ENCODE results near the gene FGGY. TPM values are rescaled to one million over a fixed set of nuclear protein-coding genes. Genes with fewer than 3 reads are reported as not detected.

FGGY gene
- total RNA-seq, 1 donor from 2014 or later = 20.5 TPM

GRCh38 chr1:59397139-59397858 is 100.4 kb downstream of the FGGY start:
- intact Hi-C loops (cut with DNase I) = loop anchor here (10.0 kb wide), 1 partner anchor 168 kb away; no protein-coding TSS in a partner anchor
- no peak for DNase-seq (ENCODE audit: low spot score)

- DNase-seq (ENCODE audit: low spot score) = no peak
- intact Hi-C loops (cut with DNase I) = loop anchor here (10.0 kb wide), 1 partner anchor 165 kb away; no protein-coding TSS in a partner anchor
Observed at GRCh38 chr1:59399642-59400041, 102.7 kb downstream of the FGGY start.

DNA sequence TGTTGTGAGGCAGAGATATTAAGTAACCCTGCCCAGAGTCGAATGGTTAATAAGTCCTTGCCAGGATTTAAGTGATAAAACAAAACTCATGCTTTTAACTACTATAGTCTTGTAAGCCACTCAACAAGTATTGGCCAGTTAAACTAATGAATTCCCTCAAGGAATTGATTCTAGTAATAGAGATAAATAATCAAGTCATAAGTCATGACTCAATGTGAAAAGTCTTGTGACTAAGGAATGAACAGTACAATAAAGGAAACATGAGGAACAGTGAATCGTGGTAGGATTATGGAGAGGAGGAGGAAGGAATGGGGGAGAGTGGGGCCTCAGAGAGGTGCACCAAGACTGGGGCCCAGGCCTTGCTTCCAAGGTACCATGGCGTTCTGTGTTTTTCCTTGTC is 104.7 kb downstream of the FGGY start:
- DNase-seq (ENCODE audit: low spot score) = no peak
- intact Hi-C loops (cut with DNase I) = no loop called here

- DNase-seq (ENCODE audit: low spot score) = no peak
- intact Hi-C loops (cut with DNase I) = no loop called here
Observed at GRCh38 chr1:59404796-59405195, 107.9 kb downstream of the FGGY start.

GRCh38 chr1:59406437-59407164 is 109.7 kb downstream of the FGGY start:
- intact Hi-C loops (cut with DNase I) = no loop called here
- no peak for DNase-seq (ENCODE audit: low spot score)

DNA sequence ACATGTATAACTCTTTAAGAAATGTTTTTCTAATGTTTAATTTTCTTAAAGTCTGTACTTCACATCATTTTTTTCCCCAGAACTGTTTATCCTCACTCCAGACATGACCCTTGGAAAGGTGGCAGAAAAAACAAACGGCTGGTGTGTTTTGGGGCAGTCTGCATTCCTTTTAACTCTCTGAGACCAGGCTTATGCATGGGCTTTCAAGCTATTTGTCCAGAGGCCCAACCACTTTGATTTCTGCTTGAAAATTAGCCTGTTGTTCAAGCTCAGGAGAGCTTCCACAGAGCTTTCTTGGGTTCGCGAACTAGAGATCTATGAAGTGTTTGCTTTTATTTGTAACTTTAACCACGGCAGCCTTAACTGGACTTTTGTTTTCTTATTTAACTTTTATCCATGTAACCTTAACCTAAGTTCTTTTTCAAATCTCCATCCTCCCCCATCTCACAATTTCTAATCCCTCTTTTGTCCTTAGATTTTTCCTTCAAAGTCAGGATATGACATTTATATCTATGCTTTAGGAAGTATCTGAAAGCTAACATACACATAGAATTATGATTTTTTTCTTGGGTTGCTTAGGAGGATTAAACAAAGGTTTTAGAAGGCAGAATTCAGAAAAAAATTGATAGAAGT is 111.8 kb downstream of the FGGY start:
- intact Hi-C loops (cut with DNase I) = no loop called here

GRCh38 chr1:59409549-59409948 is 112.7 kb downstream of the FGGY start:
- DNase-seq (ENCODE audit: low spot score) = no peak
- intact Hi-C loops (cut with DNase I) = no loop called here

More for the DNA sequence above, 111.8 kb downstream of the FGGY start:
- no peak for DNase-seq (ENCODE audit: low spot score)

- DNase-seq (ENCODE audit: low spot score) = no peak
- intact Hi-C loops (cut with DNase I) = no loop called here
Observed at GRCh38 chr1:59409986-59410385, 113.1 kb downstream of the FGGY start.

GRCh38 chr1:59410457-59410856 is 113.6 kb downstream of the FGGY start:
- no peak for DNase-seq (ENCODE audit: low spot score)
- intact Hi-C loops (cut with DNase I) = no loop called here

DNA sequence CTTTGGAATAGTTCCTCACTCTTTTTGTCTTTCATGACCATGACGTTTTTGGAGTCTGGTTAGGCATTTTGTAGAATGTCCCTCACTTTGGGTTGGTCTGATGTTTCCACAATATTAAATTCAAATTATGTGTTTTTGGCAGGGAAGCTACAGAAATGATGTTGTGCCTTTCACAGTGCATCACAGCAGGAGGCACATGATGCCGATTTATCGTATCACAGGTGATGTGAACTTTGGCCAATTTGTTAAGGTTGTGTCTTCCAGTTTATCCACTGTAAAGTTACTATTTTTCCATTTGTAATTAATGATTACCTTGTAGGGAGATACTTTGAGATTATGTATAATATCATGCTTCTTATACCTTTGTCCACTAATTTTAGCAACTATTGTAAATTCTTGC is 114.3 kb downstream of the FGGY start:
- intact Hi-C loops (cut with DNase I) = no loop called here
- no peak for DNase-seq (ENCODE audit: low spot score)

DNA sequence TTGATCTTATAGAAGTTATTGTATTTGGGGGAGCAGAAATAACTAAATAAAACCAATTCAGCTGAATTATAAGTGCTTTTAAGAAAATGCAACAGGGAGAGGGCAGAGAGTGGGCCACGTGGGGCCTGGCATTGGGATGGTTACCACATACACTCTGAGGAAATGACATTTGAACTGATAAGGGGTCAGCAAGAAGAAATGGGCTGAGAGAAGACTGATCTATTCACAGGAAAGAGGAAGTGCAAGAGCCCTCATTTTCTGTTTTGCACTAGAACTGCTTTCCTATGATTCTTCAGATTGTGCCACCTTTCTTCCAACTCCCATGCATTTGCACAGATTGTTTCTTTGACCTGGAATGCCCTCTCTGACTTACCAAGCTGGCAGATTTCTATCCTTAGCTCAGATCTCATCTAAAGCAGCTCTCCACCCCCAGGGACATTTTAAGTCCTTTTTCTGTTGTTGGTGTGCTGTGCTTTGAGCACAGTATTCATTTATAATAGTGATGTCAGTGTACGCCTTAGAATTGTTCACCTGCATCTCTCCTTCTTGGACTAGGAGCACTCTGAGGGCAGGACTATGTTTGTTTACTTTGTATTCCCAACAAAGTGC is 115.9 kb downstream of the FGGY start:
- intact Hi-C loops (cut with DNase I) = no loop called here
- no peak for DNase-seq (ENCODE audit: low spot score)

DNA sequence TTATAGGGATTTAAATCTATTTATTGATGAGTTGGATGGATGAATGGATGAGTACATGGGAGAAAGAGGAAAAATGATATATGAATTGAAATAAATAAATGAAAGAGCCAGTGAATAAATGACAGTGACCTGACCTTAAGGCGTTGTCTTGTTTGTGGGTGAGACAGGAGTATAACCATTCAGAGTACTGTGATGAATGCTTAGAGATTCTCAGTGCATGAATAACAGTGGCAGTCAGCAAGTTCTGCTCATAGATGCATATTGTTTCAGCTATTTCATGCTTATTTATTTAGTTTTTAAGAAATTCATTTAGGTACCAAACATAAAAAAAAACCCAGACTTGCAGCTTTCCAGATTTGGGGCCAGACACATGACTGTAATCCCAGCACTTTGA is 116.4 kb downstream of the FGGY start:
- intact Hi-C loops (cut with DNase I) = no loop called here
- no peak for DNase-seq (ENCODE audit: low spot score)

DNA sequence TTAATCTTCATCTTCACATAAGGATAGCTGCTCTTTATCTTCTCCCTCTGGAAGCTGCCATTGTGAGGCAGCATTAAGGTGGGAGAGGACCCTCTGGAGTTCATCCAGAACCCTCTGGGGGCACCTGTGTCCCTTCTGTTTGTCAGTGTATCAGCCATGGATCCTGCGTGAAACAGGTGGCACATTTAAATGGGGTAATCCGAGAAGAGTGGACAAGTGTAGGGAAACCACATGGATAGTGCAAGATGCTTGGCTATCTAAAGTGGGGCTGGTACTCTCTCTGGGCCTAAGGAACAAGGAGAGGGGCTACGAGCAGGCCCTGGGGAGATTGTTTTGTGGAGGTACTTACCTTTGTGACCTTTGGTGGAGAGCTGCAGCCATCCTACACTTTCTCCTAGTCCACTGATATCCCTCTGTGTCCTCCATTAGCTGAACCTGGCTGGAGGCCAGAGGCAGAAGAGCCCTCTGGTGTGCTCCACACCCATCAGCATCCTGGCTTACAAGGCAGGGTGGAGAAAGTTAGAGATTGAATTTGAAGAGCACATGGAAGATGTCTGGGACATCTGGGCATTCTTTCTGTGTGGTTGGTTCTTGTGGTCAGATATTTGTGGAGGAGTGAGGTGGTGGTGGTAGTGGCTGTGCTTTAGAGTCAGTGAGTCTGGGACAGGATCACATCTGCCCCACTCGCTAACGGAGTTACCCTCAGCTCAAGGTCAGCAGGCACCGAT is 117.7 kb downstream of the FGGY start:
- intact Hi-C loops (cut with DNase I) = no loop called here
- no peak for DNase-seq (ENCODE audit: low spot score)

GRCh38 chr1:59415286-59415850 is 118.5 kb downstream of the FGGY start:
- intact Hi-C loops (cut with DNase I) = no loop called here
- no peak for DNase-seq (ENCODE audit: low spot score)

DNA sequence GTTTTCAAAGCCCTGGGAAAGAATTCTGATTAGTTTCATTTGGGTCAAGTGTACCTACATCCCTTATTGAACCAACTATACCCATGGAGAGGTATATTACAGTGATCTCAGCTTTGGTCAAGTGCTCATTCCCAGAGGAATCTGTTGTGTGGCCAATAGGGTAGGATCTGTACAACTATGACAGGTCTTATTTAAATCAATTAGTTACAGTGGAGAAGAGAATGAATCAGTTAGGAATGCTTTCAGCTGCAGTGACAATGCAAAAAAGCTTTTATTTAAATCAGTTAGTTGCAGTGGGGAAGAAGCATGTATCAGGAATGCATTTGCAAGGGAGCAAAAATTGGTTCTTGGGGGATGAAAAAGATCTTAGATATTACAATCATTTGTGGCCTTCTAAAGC is 119.0 kb downstream of the FGGY start:
- no peak for DNase-seq (ENCODE audit: low spot score)
- intact Hi-C loops (cut with DNase I) = no loop called here

DNA sequence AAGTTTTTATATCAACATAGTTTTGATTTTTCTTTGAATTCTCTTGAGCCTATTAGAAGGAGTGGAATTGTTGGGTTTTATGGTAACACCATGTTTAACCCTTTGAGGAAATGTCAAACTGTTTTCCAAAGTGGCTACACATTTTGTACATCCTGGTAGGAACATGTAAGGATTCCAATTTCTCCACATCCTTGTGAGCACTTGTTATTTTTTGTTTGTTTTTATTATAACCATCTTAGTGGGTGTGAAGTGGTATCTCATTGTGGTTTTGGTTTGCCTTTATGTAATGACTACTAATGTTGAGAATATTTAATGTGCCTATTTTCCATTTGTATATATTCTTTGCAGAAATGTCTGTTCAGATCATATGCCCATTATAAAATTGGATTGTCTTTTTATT is 120.5 kb downstream of the FGGY start:
- no peak for DNase-seq (ENCODE audit: low spot score)
- intact Hi-C loops (cut with DNase I) = no loop called here

- intact Hi-C loops (cut with DNase I) = no loop called here
- no peak for DNase-seq (ENCODE audit: low spot score)
Observed at GRCh38 chr1:59418363-59419144, 121.7 kb downstream of the FGGY start.

DNA sequence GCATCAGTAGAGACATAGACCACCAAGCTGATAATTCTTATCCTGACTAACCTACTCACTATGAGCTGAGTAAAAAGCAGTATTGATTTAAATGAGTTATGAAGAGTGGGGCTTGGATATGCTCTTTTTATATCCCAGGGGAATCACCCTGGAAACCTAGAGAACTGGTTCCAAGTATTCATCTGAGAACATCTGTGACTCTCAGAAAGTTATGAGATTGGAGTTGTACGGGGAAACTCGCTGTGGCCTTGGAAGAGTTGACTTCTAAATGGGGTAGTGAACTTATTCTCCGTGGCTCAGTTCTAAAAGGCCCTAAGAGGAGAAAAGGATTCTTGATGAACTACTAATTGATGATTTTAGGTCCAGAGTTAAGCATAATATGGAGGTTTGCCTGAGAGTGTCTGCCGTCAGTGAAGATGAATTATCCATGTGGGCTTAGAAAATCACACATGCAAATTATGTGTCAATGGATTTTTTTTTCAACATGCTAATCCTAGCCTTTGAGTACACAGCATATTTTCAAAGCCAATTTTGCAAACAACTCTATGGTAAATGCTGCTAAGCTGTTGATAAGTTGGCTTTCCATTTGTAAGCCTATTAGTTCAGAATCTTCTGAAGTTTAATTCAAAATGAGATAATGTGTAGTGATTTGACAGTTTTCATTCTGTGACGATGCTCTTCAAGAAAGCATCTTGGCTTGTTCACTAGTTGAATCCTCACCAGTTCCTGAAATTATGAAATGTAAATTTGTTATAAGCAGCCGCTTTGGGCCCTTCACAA is 122.7 kb downstream of the FGGY start:
- intact Hi-C loops (cut with DNase I) = no loop called here

More for the DNA sequence above, 122.7 kb downstream of the FGGY start:
- no peak for DNase-seq (ENCODE audit: low spot score)
